ENCODE results near the gene BCR. TPM values are rescaled to one million over a fixed set of nuclear protein-coding genes. Genes with fewer than 3 reads are reported as not detected.

Gene BCR
- total RNA-seq, 1 donor from 2014 or later: 118 TPM

DNA sequence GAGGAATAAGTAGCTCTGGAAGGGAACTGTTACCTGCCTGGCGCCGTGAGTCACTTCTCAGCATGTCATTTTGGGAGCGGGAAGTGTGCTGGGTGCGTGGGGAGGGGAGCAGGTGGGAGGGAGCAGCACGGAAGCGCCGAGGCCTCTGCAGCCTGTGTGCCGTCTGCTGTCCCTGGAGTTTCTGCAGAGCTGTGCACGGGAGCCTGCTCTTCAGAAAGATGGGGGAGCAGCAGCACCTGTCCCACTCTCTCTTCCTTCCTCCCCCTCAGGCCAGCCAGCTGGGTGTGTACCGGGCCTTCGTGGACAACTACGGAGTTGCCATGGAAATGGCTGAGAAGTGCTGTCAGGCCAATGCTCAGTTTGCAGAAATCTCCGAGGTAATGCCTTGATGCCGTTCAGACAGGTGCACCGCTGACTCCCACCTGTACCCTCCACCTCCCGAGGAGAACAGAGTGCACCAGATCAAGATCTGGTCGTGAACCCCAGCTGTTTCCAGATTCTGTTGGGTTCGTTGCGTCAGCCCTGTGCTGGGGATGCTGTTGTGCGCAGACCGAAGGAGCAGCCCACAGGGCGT, 87.9 kb downstream of the BCR start:
- DNase-seq (ENCODE audit: low read depth): no peak
- peaks cover 43% of the 10 kb centered on the region for H3K36me3 ChIP-seq (ENCODE audit: control insufficient read depth, insufficient read depth, low read length)
- no peak for FAIRE-seq
- H3K27me3 ChIP-seq (ENCODE audit: control insufficient read depth, insufficient read depth, low read length): no peaks in the 10 kb centered on the region
- H3K4me3 ChIP-seq (ENCODE audit: low read depth, low read length): no peak overlapping the region
- TF ChIP-seq, protein P1, sequence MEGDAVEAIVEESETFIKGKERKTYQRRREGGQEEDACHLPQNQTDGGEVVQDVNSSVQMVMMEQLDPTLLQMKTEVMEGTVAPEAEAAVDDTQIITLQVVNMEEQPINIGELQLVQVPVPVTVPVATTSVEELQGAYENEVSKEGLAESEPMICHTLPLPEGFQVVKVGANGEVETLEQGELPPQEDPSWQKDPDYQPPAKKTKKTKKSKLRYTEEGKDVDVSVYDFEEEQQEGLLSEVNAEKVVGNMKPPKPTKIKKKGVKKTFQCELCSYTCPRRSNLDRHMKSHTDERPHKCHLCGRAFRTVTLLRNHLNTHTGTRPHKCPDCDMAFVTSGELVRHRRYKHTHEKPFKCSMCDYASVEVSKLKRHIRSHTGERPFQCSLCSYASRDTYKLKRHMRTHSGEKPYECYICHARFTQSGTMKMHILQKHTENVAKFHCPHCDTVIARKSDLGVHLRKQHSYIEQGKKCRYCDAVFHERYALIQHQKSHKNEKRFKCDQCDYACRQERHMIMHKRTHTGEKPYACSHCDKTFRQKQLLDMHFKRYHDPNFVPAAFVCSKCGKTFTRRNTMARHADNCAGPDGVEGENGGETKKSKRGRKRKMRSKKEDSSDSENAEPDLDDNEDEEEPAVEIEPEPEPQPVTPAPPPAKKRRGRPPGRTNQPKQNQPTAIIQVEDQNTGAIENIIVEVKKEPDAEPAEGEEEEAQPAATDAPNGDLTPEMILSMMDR (IDR thresholded peaks at IDR 0.05; ENCODE audit: insufficient read depth, low read length, severe bottlenecking): no peak

DNA sequence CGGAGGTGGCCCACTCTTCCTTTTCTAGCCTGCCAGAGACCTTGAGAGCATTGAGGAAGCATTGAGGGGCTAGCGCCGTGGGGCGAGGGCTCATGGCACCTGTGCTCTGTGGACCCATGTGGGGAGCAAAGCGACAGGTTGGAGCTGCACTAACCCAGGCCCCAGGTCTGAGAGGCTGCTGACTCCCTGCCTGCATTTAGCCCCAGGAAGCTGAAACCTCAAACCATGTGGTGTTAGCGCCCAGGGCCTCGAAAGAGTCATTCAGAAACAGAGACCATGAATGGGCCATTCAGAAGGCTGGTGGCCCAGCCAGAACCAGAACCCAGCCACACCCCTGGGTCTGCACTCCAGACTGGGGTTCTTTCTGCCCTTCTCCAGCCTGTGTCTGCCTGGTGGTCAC, 88.6 kb downstream of the BCR start:
- Histone ChIP-seq H3K4me3 (ENCODE audit: low read depth, low read length) (no peak overlapping the region), H3K36me3 (ENCODE audit: control insufficient read depth, insufficient read depth, low read length) (peaks cover 43% of the 10 kb centered on the region), H3K27me3 (ENCODE audit: control insufficient read depth, insufficient read depth, low read length) (no peaks in the 10 kb centered on the region)
- TF ChIP-seq, protein P1 (IDR thresholded peaks at IDR 0.05; ENCODE audit: insufficient read depth, low read length, severe bottlenecking): no peak
- no peak for FAIRE-seq
- no peak for DNase-seq (ENCODE audit: low read depth)

DNA sequence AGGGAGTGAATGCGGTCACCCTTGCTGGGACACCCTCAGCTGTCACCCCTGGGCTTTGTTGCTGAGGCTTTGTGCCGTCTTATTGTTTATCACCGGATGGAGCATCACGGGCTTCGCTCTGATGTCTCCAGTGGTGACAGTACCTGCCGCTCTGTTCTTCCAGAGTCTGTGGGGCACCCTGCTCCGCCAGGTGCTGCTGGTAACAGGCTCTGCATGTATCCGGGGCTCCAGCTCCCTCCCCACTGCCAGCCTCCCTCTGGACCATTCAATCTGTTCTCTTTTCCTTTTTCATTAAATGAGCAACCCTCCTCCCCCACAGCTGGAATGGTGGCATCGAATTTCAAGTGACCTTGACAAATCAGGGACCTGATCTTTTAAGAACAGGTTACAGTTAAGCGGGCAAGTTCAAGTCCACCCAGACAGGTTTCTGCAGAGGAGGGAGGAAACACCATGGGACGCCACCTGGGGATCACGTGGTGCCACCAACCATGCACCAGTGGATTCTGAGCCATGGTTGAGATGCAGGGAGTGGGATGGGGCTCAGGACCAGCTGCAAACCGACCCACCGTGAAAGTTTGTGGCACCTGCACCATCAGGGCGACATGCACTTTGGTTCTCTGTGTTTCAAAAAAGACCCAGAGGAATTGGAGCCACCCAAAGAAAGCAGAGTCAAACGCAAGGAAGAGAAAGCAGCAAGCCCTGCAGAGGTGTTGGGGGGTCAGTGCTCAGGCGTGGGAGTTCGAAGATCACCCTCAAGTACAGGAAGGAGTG, 89.3 kb downstream of the BCR start:
- Histone ChIP-seq H3K36me3 (ENCODE audit: control insufficient read depth, insufficient read depth, low read length) (peaks cover 43% of the 10 kb centered on the region), H3K27me3 (ENCODE audit: control insufficient read depth, insufficient read depth, low read length) (no peaks in the 10 kb centered on the region), H3K4me3 (ENCODE audit: low read depth, low read length) (no peak overlapping the region)
- FAIRE-seq: no peak
- TF ChIP-seq, protein P1 (IDR thresholded peaks at IDR 0.05; ENCODE audit: insufficient read depth, low read length, severe bottlenecking): no peak
- no peak for DNase-seq (ENCODE audit: low read depth)

DNA sequence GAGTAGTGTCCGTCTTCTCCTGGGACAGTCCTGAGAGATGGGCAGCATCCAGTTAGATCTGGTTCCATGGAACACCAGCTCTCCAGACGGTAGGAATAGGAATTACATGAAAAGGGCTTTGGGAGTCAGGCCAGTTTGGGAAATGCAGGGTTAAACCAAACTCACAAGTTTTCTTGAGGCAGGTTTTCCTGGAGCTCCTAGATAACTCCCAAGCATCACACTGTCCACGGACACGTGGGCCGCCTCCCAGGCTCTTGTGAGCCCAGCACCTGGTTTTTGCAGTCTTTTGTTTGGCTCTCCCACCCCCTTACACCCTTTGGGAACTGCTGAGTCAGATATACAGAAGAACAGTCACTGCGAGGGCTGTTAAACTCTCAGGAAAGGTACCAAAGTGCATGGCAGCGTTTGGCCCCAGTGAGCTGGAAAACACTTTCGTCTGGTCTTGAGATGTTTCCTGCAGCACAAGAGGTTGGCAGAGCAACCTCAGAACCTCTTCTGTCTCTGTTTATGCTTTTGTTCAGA, 90.0 kb downstream of the BCR start:
- H3K36me3 ChIP-seq (ENCODE audit: control insufficient read depth, insufficient read depth, low read length): peaks cover 44% of the 10 kb centered on the region
- H3K4me3 ChIP-seq (ENCODE audit: low read depth, low read length): no peak overlapping the region
- TF ChIP-seq, protein P1 (IDR thresholded peaks at IDR 0.05; ENCODE audit: insufficient read depth, low read length, severe bottlenecking): no peak
- DNase-seq (ENCODE audit: low read depth) (no peak), FAIRE-seq (no peak)
- no peaks in the 10 kb centered on the region for H3K27me3 ChIP-seq (ENCODE audit: control insufficient read depth, insufficient read depth, low read length)

DNA sequence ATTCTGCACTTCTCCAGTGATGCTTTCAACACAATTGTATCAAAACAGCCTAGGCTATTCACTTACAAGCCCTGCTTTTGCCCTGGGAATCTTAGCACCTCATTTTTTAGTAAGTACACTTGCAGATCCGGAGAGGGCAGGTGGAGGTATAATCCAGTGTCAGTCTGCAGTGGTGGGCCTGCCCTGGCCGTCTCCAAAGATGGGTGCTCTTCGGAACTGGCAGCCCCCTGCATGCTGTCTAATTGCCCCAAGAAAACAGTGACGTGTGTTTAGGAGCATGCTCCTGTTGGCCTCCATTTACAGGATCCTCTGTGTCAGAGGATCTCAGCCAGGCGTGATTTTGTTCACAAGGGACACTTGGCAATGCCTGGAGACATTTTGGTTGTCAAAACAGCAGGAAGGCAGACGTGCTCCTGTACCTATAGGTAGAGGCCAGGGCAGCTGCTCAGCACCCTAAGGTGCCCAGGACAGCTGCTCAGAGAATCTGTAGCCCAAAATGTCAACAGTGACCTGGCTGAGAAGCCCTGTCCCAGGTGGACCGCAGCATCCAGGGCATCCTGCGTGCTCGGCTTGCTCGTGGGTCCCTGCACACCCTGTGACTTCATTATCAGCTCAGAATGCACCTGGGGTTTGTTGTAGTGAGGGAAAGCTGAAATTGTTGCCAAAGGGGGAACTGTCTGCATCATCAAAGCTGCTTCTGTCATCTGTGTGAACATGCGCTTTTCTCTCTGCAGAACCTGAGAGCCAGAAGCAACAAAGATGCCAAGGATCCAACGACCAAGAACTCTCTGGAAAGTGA, 90.7 kb downstream of the BCR start:
- FAIRE-seq (peak; percentile 7), DNase-seq (ENCODE audit: low read depth) (no peak)
- Histone ChIP-seq H3K36me3 (ENCODE audit: control insufficient read depth, insufficient read depth, low read length) (peaks cover 48% of the 10 kb centered on the region), H3K27me3 (ENCODE audit: control insufficient read depth, insufficient read depth, low read length) (no peaks in the 10 kb centered on the region), H3K4me3 (ENCODE audit: low read depth, low read length) (no peak overlapping the region)
- TF ChIP-seq, protein P1 (IDR thresholded peaks at IDR 0.05; ENCODE audit: insufficient read depth, low read length, severe bottlenecking): no peak
